SK-N-SH treated with all-trans-retinoic acid at 6 μM for 48 hours (cell line): Measurements from ENCODE around the gene CCDC186.

Experiments
- ARNTL ChIP-seq: fragments of 450-650 bp; formaldehyde crosslinking; IDR thresholded peaks from 2 replicates; pipeline ENCODE4 v1.5.0; 2020; ENCODE audit warnings: low read depth, mild to moderate bottlenecking, moderate library complexity, borderline replicate concordance
- OSR1 ChIP-seq: fragments of 250-450 bp; sonication (Bioruptor Pico); IDR thresholded peaks from 2 replicates; pipeline ENCODE4 v1.8.0; 2022; ENCODE audit warnings: moderate library complexity, mild to moderate bottlenecking, inconsistent platforms
- PATZ1 ChIP-seq: fragments of 250-450 bp; sonication (Bioruptor Pico); IDR thresholded peaks from 2 replicates; pipeline ENCODE4 v1.8.0; 2020; ENCODE audit warnings: mild to moderate bottlenecking, moderate library complexity, borderline replicate concordance
- PPARA ChIP-seq: fragments of 250-450 bp; sonication (Bioruptor Pico); IDR thresholded peaks from 2 replicates; pipeline ENCODE4 v1.5.0; 2020; ENCODE audit warnings: mild to moderate bottlenecking, borderline replicate concordance
- TSHZ2 ChIP-seq: fragments of 250-450 bp; sonication (Bioruptor Pico); IDR thresholded peaks from 2 replicates; pipeline ENCODE4 v1.5.0; 2020; ENCODE audit warnings: mild to moderate bottlenecking, moderate library complexity
- ZFP3 ChIP-seq: fragments of 250-450 bp; sonication (Bioruptor Pico); IDR thresholded peaks from 2 replicates; pipeline ENCODE4 v1.5.0; 2020; ENCODE audit warnings: mild to moderate bottlenecking, moderate library complexity
- TF ChIP-seq, protein P1 (sequence below): fragments of 250-450 bp; sonication (Bioruptor Pico); IDR thresholded peaks from 2 replicates; pipeline ENCODE4 v1.5.1; 2020; ENCODE audit warnings: low read depth, mild to moderate bottlenecking, moderate library complexity

DNA sequence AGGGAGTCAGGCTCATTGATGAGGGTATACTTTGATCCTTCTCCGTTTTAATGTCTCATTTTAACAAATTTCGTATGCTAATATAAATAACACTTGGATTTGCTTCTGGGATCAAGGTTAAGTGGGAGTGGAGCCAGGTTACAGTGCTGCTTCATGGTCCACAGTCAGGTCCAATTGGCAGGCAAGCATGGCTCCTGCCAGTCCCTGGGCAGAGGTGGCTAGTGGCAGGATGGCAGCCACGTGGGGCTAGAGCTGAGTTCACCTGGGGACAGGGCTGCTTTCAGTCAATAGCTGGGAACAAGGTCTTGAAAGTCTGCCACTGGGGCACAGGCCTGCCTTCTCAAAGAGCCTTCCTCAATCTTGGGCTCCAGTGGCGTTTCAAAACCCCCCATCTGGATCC, 49.1 kb upstream of the CCDC186 start:
- TF ChIP-seq PATZ1 (CRISPR knock-in tag) (no peak), PPARA (CRISPR knock-in tag) (no peak), ZFP3 (CRISPR knock-in tag) (no peak), ARNTL (CRISPR knock-in tag) (no peak), TSHZ2 (no peak), OSR1 (CRISPR knock-in tag) (no peak)
- TF ChIP-seq, protein P1, sequence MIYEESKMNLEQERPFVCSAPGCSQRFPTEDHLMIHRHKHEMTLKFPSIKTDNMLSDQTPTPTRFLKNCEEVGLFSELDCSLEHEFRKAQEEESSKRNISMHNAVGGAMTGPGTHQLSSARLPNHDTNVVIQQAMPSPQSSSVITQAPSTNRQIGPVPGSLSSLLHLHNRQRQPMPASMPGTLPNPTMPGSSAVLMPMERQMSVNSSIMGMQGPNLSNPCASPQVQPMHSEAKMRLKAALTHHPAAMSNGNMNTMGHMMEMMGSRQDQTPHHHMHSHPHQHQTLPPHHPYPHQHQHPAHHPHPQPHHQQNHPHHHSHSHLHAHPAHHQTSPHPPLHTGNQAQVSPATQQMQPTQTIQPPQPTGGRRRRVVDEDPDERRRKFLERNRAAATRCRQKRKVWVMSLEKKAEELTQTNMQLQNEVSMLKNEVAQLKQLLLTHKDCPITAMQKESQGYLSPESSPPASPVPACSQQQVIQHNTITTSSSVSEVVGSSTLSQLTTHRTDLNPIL = no peak
